Rectal smooth muscle tissue (tissue), 1 donor: ENCODE data around the gene EPB41L4A.

Experiments used
- H3K27ac ChIP-seq: one replicate; pipeline ENCODE4 v1.7.0; 2013; ENCODE audit warnings: low read depth, low read length, inconsistent platforms
- H3K27me3 ChIP-seq: one replicate; pipeline ENCODE4 v1.7.0; 2013; ENCODE audit warnings: low read length; ENCODE audit not compliant: control insufficient read depth, insufficient read depth
- H3K36me3 ChIP-seq: one replicate; pipeline ENCODE4 v1.7.0; 2013; ENCODE audit warnings: low read length; ENCODE audit not compliant: control insufficient read depth, insufficient read depth
- H3K4me1 ChIP-seq: one replicate; pipeline ENCODE4 v1.7.0; 2013; ENCODE audit warnings: low read length; ENCODE audit not compliant: control insufficient read depth, insufficient read depth
- H3K4me3 ChIP-seq: one replicate; pipeline ENCODE4 v1.7.0; 2013; ENCODE audit warnings: low read length
- H3K9ac ChIP-seq: one replicate; pipeline ENCODE4 v1.7.0; 2013; ENCODE audit warnings: low read length

Gene EPB41L4A

GRCh38 chr5:112316731-112317130 is 102.3 kb downstream of the EPB41L4A start:
- Histone ChIP-seq H3K4me1 (no peaks in the 10 kb centered on the region), H3K27ac (no peak overlapping the region), H3K36me3 (no peaks in the 10 kb centered on the region)

GRCh38 chr5:112316006-112316405 is 103.1 kb downstream of the EPB41L4A start:
- H3K36me3 ChIP-seq: no peaks in the 10 kb centered on the region

More at GRCh38 chr5:112316731-112317130, 102.3 kb downstream of the EPB41L4A start:
- no peak overlapping the region for H3K9ac ChIP-seq
- no peak overlapping the region for H3K4me3 ChIP-seq
- no peaks in the 10 kb centered on the region for H3K27me3 ChIP-seq

DNA sequence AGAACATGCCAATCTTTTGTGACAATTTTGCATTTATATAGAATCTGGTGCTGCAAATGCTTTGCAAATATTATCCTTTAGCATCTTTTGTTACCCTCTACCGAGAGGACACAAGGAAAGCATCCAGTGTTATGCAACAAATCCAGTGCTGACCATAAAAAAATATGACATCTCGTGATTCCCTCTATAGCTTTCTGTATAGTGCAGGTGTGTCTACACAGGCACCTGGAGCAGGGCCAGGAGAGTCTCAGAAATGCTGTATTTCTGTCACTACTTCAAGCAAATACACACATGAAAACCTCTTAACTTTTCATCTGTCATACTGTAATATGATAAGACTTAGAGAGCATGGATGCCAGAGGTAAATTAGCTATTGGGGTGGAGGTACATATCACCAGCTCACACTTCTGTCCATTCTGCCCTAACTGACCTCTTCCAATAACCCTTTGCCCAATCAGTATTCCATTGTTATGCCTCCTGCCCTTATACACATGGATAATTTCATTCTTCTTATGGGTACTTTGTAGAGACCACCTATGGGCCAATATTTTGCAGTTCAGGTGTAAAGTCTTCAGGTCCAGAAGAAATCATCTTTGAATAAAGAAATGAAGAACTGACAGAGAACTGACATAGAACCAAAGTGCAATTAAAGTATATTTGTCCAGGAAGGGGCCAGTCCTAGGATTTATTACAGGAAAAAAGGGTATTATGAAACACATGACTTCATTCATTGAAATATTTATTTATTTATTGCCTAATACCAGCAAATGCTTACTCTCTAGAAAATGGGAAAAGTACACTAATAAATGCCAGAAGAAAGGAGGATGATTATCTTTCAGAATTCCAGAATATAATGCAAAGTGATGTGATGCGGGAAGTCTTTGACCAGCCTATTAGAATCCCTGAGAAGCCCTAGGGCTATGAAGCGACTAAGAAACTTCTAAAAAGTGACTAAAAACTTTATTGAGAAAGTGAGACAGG is 106.5 kb downstream of the EPB41L4A start:
- Histone ChIP-seq H3K4me3 (no peak overlapping the region), H3K9ac (no peak overlapping the region), H3K27ac (no peak overlapping the region), H3K27me3 (no peaks in the 10 kb centered on the region), H3K4me1 (no peaks in the 10 kb centered on the region), H3K36me3 (no peaks in the 10 kb centered on the region)

More at GRCh38 chr5:112316006-112316405, 103.1 kb downstream of the EPB41L4A start:
- H3K27ac ChIP-seq: no peak overlapping the region
- H3K9ac ChIP-seq: no peak overlapping the region
- no peaks in the 10 kb centered on the region for H3K27me3 ChIP-seq
- no peaks in the 10 kb centered on the region for H3K4me1 ChIP-seq
- H3K4me3 ChIP-seq: no peak overlapping the region

GRCh38 chr5:112310746-112311145 is 108.3 kb downstream of the EPB41L4A start:
- Histone ChIP-seq H3K4me3 (no peak overlapping the region), H3K27me3 (no peaks in the 10 kb centered on the region), H3K4me1 (no peaks in the 10 kb centered on the region), H3K9ac (no peak overlapping the region), H3K36me3 (no peaks in the 10 kb centered on the region), H3K27ac (no peak overlapping the region)

- Histone ChIP-seq H3K4me1 (no peaks in the 10 kb centered on the region), H3K9ac (no peak overlapping the region), H3K4me3 (no peak overlapping the region), H3K27me3 (no peaks in the 10 kb centered on the region), H3K27ac (no peak overlapping the region), H3K36me3 (no peaks in the 10 kb centered on the region)
These were observed 110.5 kb downstream of the EPB41L4A start for GRCh38 chr5:112308608-112309007.

- no peaks in the 10 kb centered on the region for H3K27me3 ChIP-seq
- no peak overlapping the region for H3K27ac ChIP-seq
- H3K9ac ChIP-seq: no peak overlapping the region
- H3K4me1 ChIP-seq: no peaks in the 10 kb centered on the region
- no peaks in the 10 kb centered on the region for H3K36me3 ChIP-seq
- H3K4me3 ChIP-seq: no peak overlapping the region
These were observed 112.1 kb downstream of the EPB41L4A start for GRCh38 chr5:112306956-112307355.

DNA sequence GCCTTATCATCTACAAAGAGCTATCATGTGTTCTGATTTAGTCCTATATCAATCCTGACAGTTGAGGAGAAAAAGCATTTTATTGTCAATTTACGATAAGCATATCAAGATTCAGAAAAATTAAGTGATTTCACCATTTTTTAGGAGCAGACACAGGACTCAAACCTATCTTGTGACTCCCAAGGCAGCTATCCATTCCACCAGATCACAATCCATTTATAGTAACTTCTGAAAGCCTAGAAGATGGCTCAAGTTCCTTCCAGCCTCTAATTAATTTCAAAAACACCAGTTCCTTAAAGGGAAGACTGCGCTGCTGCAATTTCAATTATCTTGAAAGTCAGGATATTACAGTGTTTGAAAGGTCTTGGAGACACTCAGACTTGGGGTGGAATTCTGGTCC is 114.3 kb downstream of the EPB41L4A start:
- no peaks in the 10 kb centered on the region for H3K27me3 ChIP-seq
- H3K4me1 ChIP-seq: no peaks in the 10 kb centered on the region
- no peak overlapping the region for H3K4me3 ChIP-seq
- H3K36me3 ChIP-seq: no peaks in the 10 kb centered on the region
- H3K9ac ChIP-seq: no peak overlapping the region
- H3K27ac ChIP-seq: no peak overlapping the region

DNA sequence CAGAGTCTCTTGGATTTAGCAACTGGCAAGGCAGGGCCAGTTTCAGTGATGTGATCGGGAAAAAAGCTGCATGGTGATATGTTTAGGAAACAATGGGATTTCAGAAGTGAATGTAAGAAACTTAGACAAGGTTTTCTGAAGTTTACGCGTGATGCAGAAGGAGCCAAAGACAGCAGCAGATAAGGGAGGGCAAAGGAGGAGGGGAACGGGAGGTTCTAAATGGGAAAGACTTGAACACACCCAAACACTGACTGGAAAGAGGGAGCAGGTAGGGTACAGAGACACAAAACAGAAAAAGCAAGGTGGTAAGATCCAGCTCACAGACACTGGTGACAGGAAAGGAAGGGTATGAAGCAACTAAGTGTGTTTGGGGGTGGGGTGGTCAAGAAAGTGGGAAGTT is 115.4 kb downstream of the EPB41L4A start:
- H3K4me3 ChIP-seq: no peak overlapping the region
- H3K4me1 ChIP-seq: no peaks in the 10 kb centered on the region
- H3K27me3 ChIP-seq: no peaks in the 10 kb centered on the region
- no peak overlapping the region for H3K27ac ChIP-seq
- no peaks in the 10 kb centered on the region for H3K36me3 ChIP-seq
- H3K9ac ChIP-seq: no peak overlapping the region

DNA sequence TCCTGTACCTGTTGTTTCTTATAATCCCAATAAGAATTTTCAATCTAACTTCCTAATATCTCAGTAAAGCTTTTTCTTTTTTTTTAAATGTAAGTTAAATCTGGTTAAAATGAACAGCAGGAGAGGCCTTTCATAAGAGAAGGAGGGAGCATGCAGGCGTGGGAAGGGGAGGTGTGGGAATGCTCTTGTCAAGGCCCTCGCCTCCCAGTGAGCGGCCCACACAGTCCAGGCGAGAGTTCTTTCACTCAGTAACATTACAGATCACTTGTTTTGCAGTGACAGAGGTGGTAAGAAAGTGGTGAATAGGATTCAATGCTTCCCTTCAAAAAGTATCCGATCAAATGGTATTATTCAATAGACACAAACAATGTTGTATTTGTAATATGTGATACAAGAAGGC is 125.0 kb downstream of the EPB41L4A start:
- Histone ChIP-seq H3K27me3 (no peaks in the 10 kb centered on the region), H3K9ac (no peak overlapping the region), H3K4me1 (no peaks in the 10 kb centered on the region), H3K36me3 (no peaks in the 10 kb centered on the region), H3K4me3 (no peak overlapping the region), H3K27ac (no peak overlapping the region)

- H3K9ac ChIP-seq: no peak overlapping the region
- H3K27me3 ChIP-seq: no peaks in the 10 kb centered on the region
- no peak overlapping the region for H3K4me3 ChIP-seq
- H3K4me1 ChIP-seq: no peaks in the 10 kb centered on the region
- H3K36me3 ChIP-seq: no peaks in the 10 kb centered on the region
- H3K27ac ChIP-seq: no peak overlapping the region
These were observed 125.5 kb downstream of the EPB41L4A start for GRCh38 chr5:112293587-112293986.

DNA sequence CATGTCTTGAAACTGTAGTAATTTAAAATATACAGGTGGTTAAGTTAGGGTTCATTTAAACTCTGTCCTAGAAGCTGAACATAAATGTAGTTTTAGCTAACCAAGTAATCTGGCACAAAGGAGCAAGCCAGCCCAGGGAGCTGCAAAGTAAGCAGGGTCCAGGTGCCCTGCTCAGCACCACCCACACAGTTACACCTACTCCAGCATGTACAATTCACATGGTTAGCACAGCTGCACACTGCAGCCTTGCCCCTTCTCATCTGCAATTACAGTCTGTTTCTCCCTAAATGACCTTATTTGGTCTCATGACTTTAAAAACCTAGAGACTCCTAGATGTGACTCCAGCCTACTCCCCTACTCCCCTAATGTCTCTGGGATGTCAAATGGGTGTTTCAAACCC is 128.4 kb downstream of the EPB41L4A start:
- H3K9ac ChIP-seq: no peak overlapping the region
- H3K27ac ChIP-seq: no peak overlapping the region
- H3K36me3 ChIP-seq: no peaks in the 10 kb centered on the region
- no peak overlapping the region for H3K4me3 ChIP-seq
- H3K4me1 ChIP-seq: no peaks in the 10 kb centered on the region
- H3K27me3 ChIP-seq: no peaks in the 10 kb centered on the region

- Histone ChIP-seq H3K9ac (no peak overlapping the region), H3K4me3 (no peak overlapping the region), H3K36me3 (no peaks in the 10 kb centered on the region), H3K4me1 (no peaks in the 10 kb centered on the region), H3K27ac (no peak overlapping the region), H3K27me3 (no peaks in the 10 kb centered on the region)
These were observed 129.6 kb downstream of the EPB41L4A start for GRCh38 chr5:112289465-112289864.
